Measurements from ENCODE around the gene FBXL16.

Gene FBXL16

GRCh38 chr16:720447-720989 is 14.9 kb upstream of the FBXL16 start:
- Histone ChIP-seq H3K27me3 (replicated peaks; ENCODE audit: control insufficient read depth, insufficient read depth, low read length) (no peaks in the 10 kb centered on the region), H3K36me3 (ENCODE audit: control insufficient read depth, insufficient read depth, low read length) (peaks cover 2% of the 10 kb centered on the region; the same call in 1 of the 2 replicates), H3K4me3 (replicated peaks; ENCODE audit: low read depth, low read length) (peak overlapping the region; percentile 89)
- DNase-seq (ENCODE audit: extremely low read depth, insufficient read length): peak; percentile 76
- TF ChIP-seq, protein P1, sequence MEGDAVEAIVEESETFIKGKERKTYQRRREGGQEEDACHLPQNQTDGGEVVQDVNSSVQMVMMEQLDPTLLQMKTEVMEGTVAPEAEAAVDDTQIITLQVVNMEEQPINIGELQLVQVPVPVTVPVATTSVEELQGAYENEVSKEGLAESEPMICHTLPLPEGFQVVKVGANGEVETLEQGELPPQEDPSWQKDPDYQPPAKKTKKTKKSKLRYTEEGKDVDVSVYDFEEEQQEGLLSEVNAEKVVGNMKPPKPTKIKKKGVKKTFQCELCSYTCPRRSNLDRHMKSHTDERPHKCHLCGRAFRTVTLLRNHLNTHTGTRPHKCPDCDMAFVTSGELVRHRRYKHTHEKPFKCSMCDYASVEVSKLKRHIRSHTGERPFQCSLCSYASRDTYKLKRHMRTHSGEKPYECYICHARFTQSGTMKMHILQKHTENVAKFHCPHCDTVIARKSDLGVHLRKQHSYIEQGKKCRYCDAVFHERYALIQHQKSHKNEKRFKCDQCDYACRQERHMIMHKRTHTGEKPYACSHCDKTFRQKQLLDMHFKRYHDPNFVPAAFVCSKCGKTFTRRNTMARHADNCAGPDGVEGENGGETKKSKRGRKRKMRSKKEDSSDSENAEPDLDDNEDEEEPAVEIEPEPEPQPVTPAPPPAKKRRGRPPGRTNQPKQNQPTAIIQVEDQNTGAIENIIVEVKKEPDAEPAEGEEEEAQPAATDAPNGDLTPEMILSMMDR (IDR thresholded peaks at IDR 0.05; ENCODE audit: insufficient read depth, low read length, poor library complexity, severe bottlenecking): peak; percentile 47

DNA sequence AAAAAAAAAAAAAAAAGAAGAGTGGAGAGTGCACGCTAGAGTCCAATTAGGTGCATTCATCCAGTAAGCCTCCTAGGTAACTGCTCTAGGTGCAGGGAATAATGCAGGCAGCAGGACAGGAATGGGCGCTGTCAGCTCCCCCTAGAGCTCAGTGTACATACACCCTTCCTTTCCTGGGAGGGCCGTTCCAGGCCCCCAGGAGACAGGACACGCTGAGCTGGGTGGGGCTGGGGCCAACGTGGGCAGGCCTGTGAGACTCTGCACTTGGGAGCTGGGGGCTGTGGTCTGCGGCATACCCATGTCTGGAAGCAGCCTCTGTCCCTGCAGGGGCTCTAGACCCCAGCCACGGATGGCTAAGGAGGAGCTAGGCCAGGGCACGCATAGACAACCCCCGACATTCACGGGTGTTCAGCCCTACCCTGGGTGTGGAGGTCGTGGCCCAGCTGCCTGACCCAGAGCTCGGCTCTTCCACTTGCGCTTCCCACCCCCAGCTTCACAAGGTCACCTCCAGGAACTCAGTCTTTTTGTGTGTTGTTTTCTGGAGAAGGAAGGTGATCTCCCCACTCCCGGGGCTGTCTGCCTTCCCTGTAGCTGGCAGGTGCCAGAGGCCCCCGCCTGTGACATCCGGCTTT is 14.3 kb upstream of the FBXL16 start:
- H3K27me3 ChIP-seq (replicated peaks; ENCODE audit: control insufficient read depth, insufficient read depth, low read length): no peaks in the 10 kb centered on the region
- DNase-seq (ENCODE audit: extremely low read depth, insufficient read length): no peak
- peaks cover 2% of the 10 kb centered on the region; the same call in 1 of the 2 replicates for H3K36me3 ChIP-seq (ENCODE audit: control insufficient read depth, insufficient read depth, low read length)
- TF ChIP-seq, protein P1 (IDR thresholded peaks at IDR 0.05; ENCODE audit: insufficient read depth, low read length, poor library complexity, severe bottlenecking): peak; percentile 30
- H3K4me3 ChIP-seq (replicated peaks; ENCODE audit: low read depth, low read length): peak overlapping the region; percentile 89

GRCh38 chr16:718922-719321 is 13.3 kb upstream of the FBXL16 start:
- DNase-seq (ENCODE audit: extremely low read depth, insufficient read length): no peak
- Histone ChIP-seq H3K27me3 (replicated peaks; ENCODE audit: control insufficient read depth, insufficient read depth, low read length) (no peaks in the 10 kb centered on the region), H3K4me3 (replicated peaks; ENCODE audit: low read depth, low read length) (no peak overlapping the region), H3K36me3 (ENCODE audit: control insufficient read depth, insufficient read depth, low read length) (peaks cover 2% of the 10 kb centered on the region; the same call in 1 of the 2 replicates)
- TF ChIP-seq, protein P1 (IDR thresholded peaks at IDR 0.05; ENCODE audit: insufficient read depth, low read length, poor library complexity, severe bottlenecking): no peak

DNA sequence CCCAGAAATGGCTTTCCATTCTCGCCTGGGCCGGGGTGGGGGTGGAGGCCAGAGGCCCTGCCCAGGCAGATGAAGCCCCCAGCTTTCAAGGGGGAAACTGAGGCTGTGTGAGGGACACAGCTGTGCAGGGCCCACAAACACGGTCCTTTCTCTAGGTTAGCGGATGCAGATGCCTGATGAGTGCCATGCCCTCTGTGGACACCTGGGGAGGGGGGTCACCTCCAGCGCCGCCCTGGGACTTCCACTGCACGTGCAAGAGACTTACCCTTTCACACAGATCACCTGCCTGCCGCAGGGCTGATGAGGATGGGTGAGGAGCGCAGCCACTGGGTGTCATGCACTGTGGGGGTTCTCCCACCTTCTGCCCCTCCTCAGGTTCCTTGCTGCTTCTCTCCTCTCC is 12.8 kb upstream of the FBXL16 start:
- DNase-seq (ENCODE audit: extremely low read depth, insufficient read length): no peak
- H3K36me3 ChIP-seq (ENCODE audit: control insufficient read depth, insufficient read depth, low read length): peaks cover 2% of the 10 kb centered on the region; the same call in 1 of the 2 replicates
- no peaks in the 10 kb centered on the region for H3K27me3 ChIP-seq (replicated peaks; ENCODE audit: control insufficient read depth, insufficient read depth, low read length)
- TF ChIP-seq, protein P1 (IDR thresholded peaks at IDR 0.05; ENCODE audit: insufficient read depth, low read length, poor library complexity, severe bottlenecking): no peak
- no peak overlapping the region for H3K4me3 ChIP-seq (replicated peaks; ENCODE audit: low read depth, low read length)

DNA sequence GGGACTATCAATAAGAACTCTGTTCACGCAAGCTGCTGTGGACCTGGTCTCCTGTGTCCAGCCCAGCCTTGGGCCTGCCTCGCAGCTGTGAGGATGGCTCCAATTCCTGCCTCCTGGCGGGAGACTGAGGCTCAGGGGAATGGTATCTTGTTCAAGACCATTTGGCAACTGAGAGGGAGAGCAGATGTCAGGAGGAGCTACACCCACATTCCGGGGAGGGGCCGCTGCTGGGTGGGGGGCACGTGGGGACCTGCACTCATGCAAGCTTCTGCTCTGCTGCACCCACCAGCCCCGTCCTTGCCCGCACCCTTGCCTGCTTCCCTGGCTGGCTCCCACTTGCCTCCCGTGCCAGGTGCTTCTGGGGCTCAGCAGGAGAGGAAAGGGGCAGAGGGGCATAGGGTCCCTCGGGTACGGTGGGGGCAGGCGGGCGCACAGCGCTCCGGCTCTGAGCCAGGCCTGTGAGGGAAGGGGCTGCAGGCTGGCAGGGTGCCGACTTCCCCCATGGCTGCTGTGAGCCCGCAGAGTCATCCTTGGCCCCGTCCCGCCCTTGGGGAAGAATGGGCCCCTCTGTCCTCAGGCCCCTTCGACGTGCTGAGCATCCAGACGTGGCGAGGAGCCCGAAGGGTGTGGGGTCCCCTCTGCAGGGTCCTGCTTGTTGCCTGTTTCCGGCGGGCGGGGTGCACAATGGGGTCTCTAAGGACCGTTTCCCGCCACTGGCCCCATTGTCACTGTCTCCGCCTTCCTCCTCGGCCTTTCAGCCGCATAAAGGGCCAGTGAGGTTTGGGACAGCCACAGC is 12.0 kb upstream of the FBXL16 start:
- Histone ChIP-seq H3K4me3 (replicated peaks; ENCODE audit: low read depth, low read length) (no peak overlapping the region), H3K36me3 (ENCODE audit: control insufficient read depth, insufficient read depth, low read length) (peaks cover 1% of the 10 kb centered on the region; the same call in 1 of the 2 replicates), H3K27me3 (replicated peaks; ENCODE audit: control insufficient read depth, insufficient read depth, low read length) (no peaks in the 10 kb centered on the region)
- no peak for DNase-seq (ENCODE audit: extremely low read depth, insufficient read length)
- TF ChIP-seq, protein P1 (IDR thresholded peaks at IDR 0.05; ENCODE audit: insufficient read depth, low read length, poor library complexity, severe bottlenecking): no peak

Data from GM06990 (cell line).